Stimulated activated CD4-positive, alpha-beta T cell treated with anti-CD3 and anti-CD28 coated beads, Interleukin-2, amount 100 ng/mL, for 48 hours (primary cell): Measurements from ENCODE around the gene SCGB3A1.

Experiments
- DNase-seq, 2 donors: peaks; one replicate each; pipeline ENCODE4 v3.0.0-alpha.2; 2020

SCGB3A1 gene

GRCh38 chr5:180603076-180603594 is 11.8 kb upstream of the SCGB3A1 start:
- DNase-seq: no peak

GRCh38 chr5:180602481-180603075 is 11.3 kb upstream of the SCGB3A1 start:
- DNase-seq: no peak

- DNase-seq: no peak
Measured at GRCh38 chr5:180601591-180602480, 10.5 kb upstream of the SCGB3A1 start.

GRCh38 chr5:180600554-180601041 is 9.3 kb upstream of the SCGB3A1 start:
- no peak for DNase-seq

- DNase-seq: no peak
Measured at GRCh38 chr5:180599981-180600553, 8.8 kb upstream of the SCGB3A1 start.

- DNase-seq: no peak
Measured at GRCh38 chr5:180599590-180599914, 8.3 kb upstream of the SCGB3A1 start.

GRCh38 chr5:180598797-180599589 is 7.7 kb upstream of the SCGB3A1 start:
- no peak for DNase-seq

- DNase-seq: no peak
Measured at GRCh38 chr5:180598316-180598701, 7.0 kb upstream of the SCGB3A1 start.

- no peak for DNase-seq
Measured at GRCh38 chr5:180596668-180597231, 5.5 kb upstream of the SCGB3A1 start.

- DNase-seq: no peak
Measured at GRCh38 chr5:180596115-180596667, 4.9 kb upstream of the SCGB3A1 start.

- DNase-seq: no peak
Measured at GRCh38 chr5:180595381-180596114, 4.2 kb upstream of the SCGB3A1 start.

GRCh38 chr5:180595046-180595379 is 3.7 kb upstream of the SCGB3A1 start:
- no peak for DNase-seq

- no peak for DNase-seq
Measured at GRCh38 chr5:180594311-180595045, 3.2 kb upstream of the SCGB3A1 start.

- DNase-seq: no peak
Measured at GRCh38 chr5:180593446-180594206, 2.3 kb upstream of the SCGB3A1 start.

- no peak for DNase-seq
Measured at GRCh38 chr5:180592176-180592575, 877 bp upstream of the SCGB3A1 start.

- no peak for DNase-seq
Measured at GRCh38 chr5:180590543-180591310, 572 bp downstream of the SCGB3A1 start.

GRCh38 chr5:180589771-180590542 is 1.3 kb downstream of the SCGB3A1 start:
- no peak for DNase-seq

GRCh38 chr5:180586870-180587269 is 4.4 kb downstream of the SCGB3A1 start:
- DNase-seq: no peak

- no peak for DNase-seq
Measured at GRCh38 chr5:180586204-180586603, 5.1 kb downstream of the SCGB3A1 start.
